Measurements from ENCODE around the gene TRDMT1. TPM values are rescaled to one million over a fixed set of nuclear protein-coding genes. Genes with fewer than 3 reads are reported as not detected.

TRDMT1 gene
- polyA plus RNA-seq, 1 donor from 2014 or later, result 25.4 TPM

GRCh38 chr10:17144757-17145156 lies 56.7 kb downstream of the TRDMT1 start:
- Histone ChIP-seq H3K4me3 (ENCODE audit: low read length) (no peak overlapping the region), H3F3A (ENCODE audit: insufficient read depth, low read length, poor library complexity, severe bottlenecking) (no peaks in the 10 kb centered on the region), H3K27ac (ENCODE audit: low read length) (no peak overlapping the region), H3K9ac (ENCODE audit: low read length) (no peak overlapping the region), H3K79me2 (replicated peaks; ENCODE audit: insufficient read depth, low read length) (no peaks in the 10 kb centered on the region), H3K4me2 (ENCODE audit: low read length) (no peak overlapping the region), H3K9me3 (ENCODE audit: low read length) (no peaks in the 10 kb centered on the region), H4K20me1 (ENCODE audit: insufficient read depth) (no peaks in the 10 kb centered on the region), H2AFZ (ENCODE audit: low read depth, low read length) (no peak overlapping the region), H3K9me2 (ENCODE audit: insufficient read depth, low read length) (no peaks in the 10 kb centered on the region), H3K36me3 (ENCODE audit: insufficient read depth, low read length) (no peaks in the 10 kb centered on the region), H3K27me3 (ENCODE audit: insufficient read depth, low read depth, low read length) (no peaks in the 10 kb centered on the region)
- TF ChIP-seq RAD21 (conservative IDR thresholded peaks at IDR 0.05) (no peak), SMC3 (conservative IDR thresholded peaks at IDR 0.05; ENCODE audit: poor library complexity) (no peak), EP300 (conservative IDR thresholded peaks at IDR 0.05; ENCODE audit: poor library complexity, severe bottlenecking) (no peak), CTCF (IDR thresholded peaks at IDR 0.05; ENCODE audit: poor library complexity, severe bottlenecking) (no peak), POLR2AphosphoS5 (IDR thresholded peaks at IDR 0.05) (no peak), REST (IDR thresholded peaks at IDR 0.05; ENCODE audit: borderline replicate concordance) (no peak), MXI1 (conservative IDR thresholded peaks at IDR 0.05; ENCODE audit: poor library complexity, severe bottlenecking) (no peak), EZH2 (IDR thresholded peaks at IDR 0.05; ENCODE audit: borderline replicate concordance, insufficient read depth, low read length, poor library complexity, severe bottlenecking) (no peak), TAF1 (IDR thresholded peaks at IDR 0.05; ENCODE audit: low read depth) (no peak)

GRCh38 chr10:17144032-17144431 lies 57.4 kb downstream of the TRDMT1 start:
- Histone ChIP-seq H3F3A (ENCODE audit: insufficient read depth, low read length, poor library complexity, severe bottlenecking) (no peaks in the 10 kb centered on the region), H3K79me2 (replicated peaks; ENCODE audit: insufficient read depth, low read length) (no peaks in the 10 kb centered on the region), H3K36me3 (ENCODE audit: insufficient read depth, low read length) (no peaks in the 10 kb centered on the region), H3K9me2 (ENCODE audit: insufficient read depth, low read length) (no peaks in the 10 kb centered on the region), H3K4me3 (ENCODE audit: low read length) (no peak overlapping the region), H3K4me2 (ENCODE audit: low read length) (no peak overlapping the region), H3K27ac (ENCODE audit: low read length) (no peak overlapping the region), H2AFZ (ENCODE audit: low read depth, low read length) (no peak overlapping the region), H4K20me1 (ENCODE audit: insufficient read depth) (no peaks in the 10 kb centered on the region), H3K9ac (ENCODE audit: low read length) (no peak overlapping the region), H3K27me3 (ENCODE audit: insufficient read depth, low read depth, low read length) (no peaks in the 10 kb centered on the region), H3K9me3 (ENCODE audit: low read length) (no peaks in the 10 kb centered on the region)
- no peak for TF ChIP-seq EZH2 (IDR thresholded peaks at IDR 0.05; ENCODE audit: borderline replicate concordance, insufficient read depth, low read length, poor library complexity, severe bottlenecking)
- no peak for TF ChIP-seq EP300 (conservative IDR thresholded peaks at IDR 0.05; ENCODE audit: poor library complexity, severe bottlenecking)
- no peak for TF ChIP-seq SMC3 (conservative IDR thresholded peaks at IDR 0.05; ENCODE audit: poor library complexity)
- no peak for TF ChIP-seq RAD21 (conservative IDR thresholded peaks at IDR 0.05)
- no peak for TF ChIP-seq TAF1 (IDR thresholded peaks at IDR 0.05; ENCODE audit: low read depth)
- no peak for TF ChIP-seq CTCF (IDR thresholded peaks at IDR 0.05; ENCODE audit: poor library complexity, severe bottlenecking)
- no peak for TF ChIP-seq REST (IDR thresholded peaks at IDR 0.05; ENCODE audit: borderline replicate concordance)
- no peak for TF ChIP-seq POLR2AphosphoS5 (IDR thresholded peaks at IDR 0.05)
- TF ChIP-seq MXI1 (conservative IDR thresholded peaks at IDR 0.05; ENCODE audit: poor library complexity, severe bottlenecking), result no peak
